Endothelial cell of umbilical vein (primary cell): ENCODE data around the gene RPS21. TPM values are rescaled to one million over a fixed set of nuclear protein-coding genes. Genes with fewer than 3 reads are reported as not detected.

Experiments
- BruUV-seq: library from RNA; stranded (reverse); fragments of 400-500 nt; replicated peaks from 2 replicates; lab custom pipeline; 2021; lab: Mats Ljungman, UMichigan
- CTCF ChIA-PET: fragments of 300-600, 350-600 bp; sonication (Branson Sonifier 250); formaldehyde crosslinking; loops from one replicate; lab custom pipeline; 2021; ENCODE audit warnings: antibody characterized with exemption, inconsistent platforms; lab: Charles Lee
- POLR2A ChIA-PET: fragments of 300-600, 350-600 bp; sonication (Branson Sonifier 250); formaldehyde crosslinking; loops from one replicate; lab custom pipeline; 2021; ENCODE audit warnings: antibody characterized with exemption, inconsistent platforms; lab: Charles Lee
- DNase-seq: peaks from one replicate; pipeline ENCODE4 v3.0.0-alpha.2; 2011; ENCODE audit warnings: low read depth, low spot score
- FAIRE-seq: peaks from 2 replicates; lab custom pipeline; 2011; peaks lifted over from hg19 to GRCh38; lab: Jason Lieb, UNC
- H2AFZ ChIP-seq: 2 replicates; pipeline ENCODE4 v1.6.0; 2012; ENCODE audit warnings: low read depth, low read length, control low read depth, inconsistent platforms
- H3K27ac ChIP-seq: 2 replicates; pipeline ENCODE4 v1.5.1; 2011; ENCODE audit warnings: low read depth, mild to moderate bottlenecking, control low read depth, low read length, moderate library complexity; ENCODE audit not compliant: insufficient read depth
- H3K27me3 ChIP-seq, 2 experiments: 2 replicates each; pipeline versions ENCODE4 v1.6.0 to v1.6.1; 2011; ENCODE audit warnings: low read length in 2 of 2, mixed read lengths in 1 of 2; ENCODE audit not compliant: control insufficient read depth in 2 of 2, insufficient read depth in 2 of 2
- H3K36me3 ChIP-seq, 2 experiments: 2 replicates in 1 of 2; 3 replicates in 1 of 2; pipeline ENCODE4 v1.5.1; 2011; ENCODE audit warnings: low read length in 2 of 2, mild to moderate bottlenecking in 1 of 2, moderate library complexity in 1 of 2; ENCODE audit not compliant: control insufficient read depth in 2 of 2, insufficient read depth in 2 of 2; ENCODE audit errors: extremely low read depth in 1 of 2
- H3K4me1 ChIP-seq: 3 replicates; pipeline ENCODE4 v1.5.1; 2011; ENCODE audit warnings: mild to moderate bottlenecking, low read length; ENCODE audit not compliant: control insufficient read depth, insufficient read depth; ENCODE audit errors: extremely low read depth
- H3K4me2 ChIP-seq: 2 replicates; pipeline ENCODE4 v1.6.1; 2011; ENCODE audit warnings: low read length, control low read depth, mixed read lengths; ENCODE audit not compliant: insufficient read depth
- H3K4me3 ChIP-seq, 3 experiments: fragments of 200-600 bp in 1 of 3; sonication (generic), shearing (Covaris generic) in 1 of 3; replicated peaks in 1 of 3; 2 replicates each; pipeline ENCODE4 v1.5.1; 2011 to 2016; ENCODE audit warnings: control low read depth in 3 of 3, low read length in 3 of 3, mild to moderate bottlenecking in 2 of 3, inconsistent platforms in 1 of 3, low read depth in 1 of 3, moderate library complexity in 1 of 3; ENCODE audit not compliant: insufficient read depth in 1 of 3
- H3K79me2 ChIP-seq: 2 replicates; pipeline ENCODE4 v1.6.0; 2012; ENCODE audit warnings: low read length, inconsistent platforms; ENCODE audit not compliant: control insufficient read depth, insufficient read depth
- H3K9ac ChIP-seq: replicated peaks from 2 replicates; pipeline ENCODE3; 2011; ENCODE audit warnings: low read length, control low read depth; ENCODE audit not compliant: insufficient read depth; ENCODE audit errors: extremely low read depth
- H3K9me1 ChIP-seq: replicated peaks from 3 replicates; pipeline ENCODE4 v1.6.0; 2011; ENCODE audit warnings: mild to moderate bottlenecking, low read length; ENCODE audit not compliant: control insufficient read depth, insufficient read depth; ENCODE audit errors: extremely low read depth
- H3K9me3 ChIP-seq: replicated peaks from 2 replicates; pipeline ENCODE4 v1.5.1; 2012; ENCODE audit warnings: low read length, inconsistent platforms; ENCODE audit not compliant: control insufficient read depth, insufficient read depth
- H4K20me1 ChIP-seq: replicated peaks from 2 replicates; pipeline ENCODE3; 2011; ENCODE audit warnings: mild to moderate bottlenecking, low read length; ENCODE audit not compliant: control insufficient read depth, insufficient read depth; ENCODE audit errors: extremely low read depth
- CTCF ChIP-seq, 2 donors: IDR thresholded peaks; 1 replicate in 1 of 2; 2 replicates in 1 of 2; pipeline ENCODE4 v1.5.1; 2011; ENCODE audit warnings: low read length in 2 of 2, mild to moderate bottlenecking in 2 of 2, moderate library complexity in 2 of 2, control low read depth in 1 of 2, inconsistent platforms in 1 of 2, low read depth in 1 of 2; ENCODE audit not compliant: insufficient read depth in 1 of 2; ENCODE audit errors: extremely low read depth in 1 of 2
- EZH2 ChIP-seq: IDR thresholded peaks from 2 replicates; pipeline ENCODE4 v1.6.1; 2012; ENCODE audit warnings: borderline replicate concordance, low read depth, mild to moderate bottlenecking, moderate library complexity, low read length, inconsistent platforms; ENCODE audit not compliant: severe bottlenecking
- FOS ChIP-seq: IDR thresholded peaks from 2 replicates; pipeline ENCODE4 v1.6.1; 2011; ENCODE audit warnings: mild to moderate bottlenecking, low read length, moderate library complexity, borderline replicate concordance; ENCODE audit not compliant: insufficient read depth
- GATA2 ChIP-seq: IDR thresholded peaks from 2 replicates; pipeline ENCODE4 v1.7.0; 2011; ENCODE audit warnings: low read depth, mild to moderate bottlenecking, moderate library complexity, mixed read lengths, low read length; ENCODE audit not compliant: insufficient read length, insufficient read depth
- JUN ChIP-seq: IDR thresholded peaks from 2 replicates; pipeline ENCODE4 v1.6.1; 2011; ENCODE audit warnings: borderline replicate concordance, low read depth; ENCODE audit not compliant: insufficient read length, insufficient read depth
- MYC ChIP-seq: IDR thresholded peaks from one replicate; pipeline ENCODE4 v1.6.1; 2011; ENCODE audit warnings: mild to moderate bottlenecking, low read depth, low read length
- POLR2AphosphoS5 ChIP-seq: IDR thresholded peaks from 2 replicates; pipeline ENCODE4 v1.6.1; 2012; ENCODE audit warnings: low read depth, mild to moderate bottlenecking, control low read depth, low read length, moderate library complexity; ENCODE audit not compliant: insufficient read depth
- dilution Hi-C: fragments of 300-500 bp; cut with MboI; formaldehyde crosslinking; loops from one replicate; pipeline ENCODE4 v1.15.0; 2019; ENCODE audit warnings: low sequenced_read_pairs; ENCODE audit not compliant: extremely low pct_ligation_motif_present
- intact Hi-C: fragments of 100-400 bp; cut with micrococcal nuclease; formaldehyde crosslinking; loops from one replicate; pipeline ENCODE4 v1.10.0; 2022
- polyA plus RNA-seq, 4 experiments: library from polyadenylated mRNA; depleted of rRNA in 3 of 4; stranded (reverse) in 3 of 4; unstranded in 1 of 4; fragments of >200 nt; gene quantifications; 2 replicates each; pipeline versions ENCODE4 v1.2.1 to v1.2.3, GENCODE V29; 2011 to 2012; ENCODE audit warnings: missing spikeins in 1 of 4
- total RNA-seq: library from RNA; stranded (reverse); gene quantifications from 2 replicates; pipeline ENCODE4 v1.2.3, GENCODE V29; 2021

The RPS21 gene
- total and polyA plus RNA-seq, 2 donors (not counting 3 experiments of a cell fraction or from before 2014, with no cell fraction given): 1,644 to 7,710 TPM

- no peaks in the 10 kb centered on the region for H3K9me3 ChIP-seq
- H3K9ac ChIP-seq: no peak overlapping the region
- intact Hi-C loops: no loop called here
- H3K4me1 ChIP-seq: no peaks in the 10 kb centered on the region
- ChIA-PET CTCF (no interaction called here), POLR2A (no interaction called here)
- BruUV-seq: no TSS peak
- H3K79me2 ChIP-seq: no peaks in the 10 kb centered on the region
- H3K4me2 ChIP-seq: no peak overlapping the region
- no peak for FAIRE-seq
- no peak overlapping the region for H2AFZ ChIP-seq
- DNase-seq: no peak
- H3K4me3 ChIP-seq: no peak overlapping the region
- dilution Hi-C loops: no loop called here
- no peaks in the 10 kb centered on the region for H3K9me1 ChIP-seq
- no peak overlapping the region for H3K27ac ChIP-seq
- H3K27me3 ChIP-seq: no peaks in the 10 kb centered on the region
- TF ChIP-seq MYC (no peak), GATA2 (no peak), JUN (no peak), CTCF (IDR thresholded peaks at IDR 0.05; ENCODE audit: extremely low read depth in 1 of 2, insufficient read depth in 1 of 2, low read depth in 1 of 2, low read length in 2 of 2) (no peak), FOS (no peak), EZH2 (no peak), POLR2AphosphoS5 (no peak)
- H4K20me1 ChIP-seq: no peaks in the 10 kb centered on the region
- H3K36me3 ChIP-seq: no peaks in the 10 kb centered on the region
These were observed 32.9 kb downstream of the RPS21 start for GRCh38 chr20:62419759-62420158.
